Gastroesophageal sphincter (tissue), 3 donors: Measurements from ENCODE around the gene L3HYPDH.

Source experiments
- CTCF ChIP-seq, 4 experiments: fragments of 200-600 bp in 2 of 4; fragments of 450-650 bp in 2 of 4; sonication (generic) in 1 of 4; IDR thresholded peaks; one replicate each; pipeline ENCODE4 v1.5.1; 2017 to 2019; ENCODE audit warnings: antibody characterized with exemption in 4 of 4, mild to moderate bottlenecking in 2 of 4, moderate library complexity in 2 of 4
- EP300 ChIP-seq: sonication (generic); formaldehyde crosslinking; IDR thresholded peaks from one replicate; pipeline ENCODE4 v1.6.1; 2017; ENCODE audit warnings: antibody characterized with exemption, mild to moderate bottlenecking
- POLR2A ChIP-seq, 2 donors: fragments of 450-650 bp; IDR thresholded peaks; one replicate each; pipeline ENCODE4 v1.6.1; 2017; ENCODE audit warnings: antibody characterized with exemption in 2 of 2, mild to moderate bottlenecking in 2 of 2, moderate library complexity in 1 of 2
- POLR2AphosphoS5 ChIP-seq: sonication (generic); formaldehyde crosslinking; IDR thresholded peaks from one replicate; pipeline ENCODE4 v1.6.1; 2017; ENCODE audit warnings: antibody characterized with exemption

GRCh38 chr14:59530349-59530748, 46.1 kb upstream of the L3HYPDH start:
- no peak for TF ChIP-seq POLR2A (IDR thresholded peaks at IDR 0.05)
- TF ChIP-seq CTCF (IDR thresholded peaks at IDR 0.05), result no peak
- no peak for TF ChIP-seq EP300
- no peak for TF ChIP-seq POLR2AphosphoS5
